Omental fat pad (tissue), 4 donors: ENCODE results near the gene CYP2B6. TPM values are rescaled to one million over a fixed set of nuclear protein-coding genes. Genes with fewer than 3 reads are reported as not detected.
A peak's percentile ranks its signal among the peaks of the same experiment; 100 is the strongest.
"Not testable (repeated sequence)": the region's sequence is repeated elsewhere in the genome, so short reads cannot be mapped to it uniquely, and the experiment has no call there.

Source experiments
- ATAC-seq: fragments of 150-250 bp; one replicate; pipeline ENCODE4 v1.9.1; 2016; ENCODE audit warnings: mild to moderate bottlenecking, moderate library complexity; ENCODE audit not compliant: low FRiP score
- DNase-seq: peaks from one replicate; pipeline ENCODE4 v3.0.0-alpha.2; 2019; ENCODE audit warnings: low spot score
- total RNA-seq, 4 donors: library from RNA; depleted of rRNA; stranded (reverse); fragments of >200 nt; gene quantifications; one replicate each; pipeline ENCODE4 v1.1.0, GENCODE V29; 2016
- TF ChIP-seq, protein P1 (sequence below), 3 donors: fragments of 450-650 bp; IDR thresholded peaks; one replicate each; pipeline ENCODE4 v1.5.1; 2016 to 2017; ENCODE audit warnings: antibody characterized with exemption in 3 of 3, mild to moderate bottlenecking in 3 of 3, moderate library complexity in 2 of 3

The CYP2B6 gene
- total RNA-seq, 4 donors from 2014 or later = not detected

DNA sequence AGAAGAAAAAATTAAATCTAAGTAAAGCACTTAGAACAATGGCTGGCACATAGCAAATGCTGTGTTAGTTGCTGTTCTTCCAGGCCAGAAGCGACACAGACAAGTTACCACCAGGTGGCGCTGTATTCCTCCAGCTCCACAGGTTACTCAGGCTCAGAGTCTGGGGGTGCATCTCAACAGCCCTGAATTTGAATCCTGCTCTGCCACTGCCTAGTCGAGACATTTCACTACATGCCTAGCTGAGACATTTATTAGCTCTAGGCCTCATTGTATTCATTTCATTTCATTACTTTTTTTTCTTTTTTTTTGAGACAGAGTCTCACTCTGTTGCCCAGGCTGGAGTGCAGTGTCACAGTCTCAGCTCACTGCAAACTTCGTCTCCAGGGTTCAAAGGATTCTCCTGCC lies 16.4 kb upstream of the CYP2B6 start:
- DNase-seq (peak; percentile 75), ATAC-seq (peak; percentile 28)
- TF ChIP-seq, protein P1, sequence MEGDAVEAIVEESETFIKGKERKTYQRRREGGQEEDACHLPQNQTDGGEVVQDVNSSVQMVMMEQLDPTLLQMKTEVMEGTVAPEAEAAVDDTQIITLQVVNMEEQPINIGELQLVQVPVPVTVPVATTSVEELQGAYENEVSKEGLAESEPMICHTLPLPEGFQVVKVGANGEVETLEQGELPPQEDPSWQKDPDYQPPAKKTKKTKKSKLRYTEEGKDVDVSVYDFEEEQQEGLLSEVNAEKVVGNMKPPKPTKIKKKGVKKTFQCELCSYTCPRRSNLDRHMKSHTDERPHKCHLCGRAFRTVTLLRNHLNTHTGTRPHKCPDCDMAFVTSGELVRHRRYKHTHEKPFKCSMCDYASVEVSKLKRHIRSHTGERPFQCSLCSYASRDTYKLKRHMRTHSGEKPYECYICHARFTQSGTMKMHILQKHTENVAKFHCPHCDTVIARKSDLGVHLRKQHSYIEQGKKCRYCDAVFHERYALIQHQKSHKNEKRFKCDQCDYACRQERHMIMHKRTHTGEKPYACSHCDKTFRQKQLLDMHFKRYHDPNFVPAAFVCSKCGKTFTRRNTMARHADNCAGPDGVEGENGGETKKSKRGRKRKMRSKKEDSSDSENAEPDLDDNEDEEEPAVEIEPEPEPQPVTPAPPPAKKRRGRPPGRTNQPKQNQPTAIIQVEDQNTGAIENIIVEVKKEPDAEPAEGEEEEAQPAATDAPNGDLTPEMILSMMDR (IDR thresholded peaks at IDR 0.05) = peak in 1 of 3 donors; percentile 7

DNA sequence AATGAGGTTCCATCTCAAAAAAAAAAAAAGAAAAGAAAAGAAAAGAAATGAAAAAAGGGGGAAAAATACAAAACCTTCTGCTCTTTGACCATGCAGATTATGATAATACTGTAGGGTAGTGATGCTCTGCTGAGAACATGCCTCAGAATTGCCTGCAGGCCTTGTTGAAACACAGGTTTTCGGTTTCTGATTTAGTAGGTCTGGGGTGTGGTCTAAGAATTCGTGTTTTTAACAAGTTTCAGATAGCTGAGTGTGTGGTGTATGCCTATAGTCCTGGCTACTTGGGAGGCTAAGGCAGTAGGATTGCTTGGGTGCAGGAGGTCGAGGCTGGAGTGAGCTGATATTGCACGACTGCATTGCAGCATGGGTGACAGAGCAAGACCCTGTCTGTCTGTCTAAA lies 14.9 kb upstream of the CYP2B6 start:
- DNase-seq = no peak
- ATAC-seq = no peak
- TF ChIP-seq, protein P1 (IDR thresholded peaks at IDR 0.05) = no peak

- no peak for DNase-seq
- no peak for ATAC-seq
- TF ChIP-seq, protein P1 (IDR thresholded peaks at IDR 0.05) = no peak
Measured at GRCh38 chr19:40976724-40977123, 14.4 kb upstream of the CYP2B6 start.

DNA sequence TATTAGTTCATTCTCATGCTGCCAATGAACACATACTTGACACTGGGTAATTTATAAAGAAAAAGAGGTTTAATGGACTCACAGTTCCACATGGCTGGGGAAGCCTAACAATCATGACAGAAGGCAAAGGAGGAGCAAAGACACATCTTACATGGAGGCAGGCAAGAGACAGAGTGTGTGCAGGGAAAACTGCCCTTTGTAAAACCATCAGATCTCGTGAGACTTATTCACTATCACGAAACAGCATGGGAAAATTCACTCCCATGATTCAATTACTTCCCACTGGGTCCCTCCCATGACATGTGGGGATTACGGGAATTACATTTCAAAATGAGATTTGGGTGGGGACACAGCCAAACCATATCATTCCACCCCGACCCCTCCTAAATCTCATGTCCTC lies 11.3 kb upstream of the CYP2B6 start:
- DNase-seq, ATAC-seq: not testable (repeated sequence)

- not testable (repeated sequence) for ATAC-seq, DNase-seq
Measured at GRCh38 chr19:40980743-40981442, 10.2 kb upstream of the CYP2B6 start.

GRCh38 chr19:40981591-40981990 lies 9.5 kb upstream of the CYP2B6 start:
- TF ChIP-seq, protein P1 (IDR thresholded peaks at IDR 0.05) = no peak

GRCh38 chr19:40982594-40983101 lies 8.4 kb upstream of the CYP2B6 start:
- TF ChIP-seq, protein P1 (IDR thresholded peaks at IDR 0.05) = no peak
- no peak for ATAC-seq
- no peak for DNase-seq

More at GRCh38 chr19:40981591-40981990, 9.5 kb upstream of the CYP2B6 start:
- ATAC-seq (no peak), DNase-seq (no peak)

DNA sequence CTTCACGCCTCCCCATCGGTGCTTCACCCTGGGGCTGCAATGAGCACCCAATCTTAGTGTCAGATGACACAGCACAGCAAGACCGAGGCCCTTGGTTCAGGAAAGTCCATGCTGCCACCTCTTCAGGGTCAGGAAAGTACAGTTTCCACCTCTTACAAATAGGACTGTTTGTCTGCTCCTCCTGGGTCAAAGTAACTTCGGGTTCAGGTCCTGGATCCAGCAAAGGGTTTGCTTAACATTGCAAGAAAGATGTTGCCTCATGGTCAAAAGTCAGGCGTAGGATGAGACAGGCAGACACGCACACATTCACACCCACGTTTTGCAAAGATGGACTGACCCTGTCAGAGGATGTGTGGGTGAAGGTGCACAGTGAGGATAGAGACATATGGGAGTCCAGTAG lies 1.6 kb upstream of the CYP2B6 start:
- DNase-seq (no peak), ATAC-seq (no peak)
- TF ChIP-seq, protein P1 (IDR thresholded peaks at IDR 0.05) = no peak
